Chondrocyte (in vitro differentiated cells): Measurements from ENCODE around the gene APAF1. TPM values are rescaled to one million over a fixed set of nuclear protein-coding genes. Genes with fewer than 3 reads are reported as not detected.
A peak's percentile ranks its signal among the peaks of the same experiment; 100 is the strongest.

Experiments used
- DNase-seq: peaks from one replicate; pipeline ENCODE4 v3.0.0; 2021; ENCODE audit warnings: mixed read lengths, low spot score
- H3K27ac Mint-ChIP-seq: one replicate; pipeline ENCODE4 v1.8.0; 2021; ENCODE audit warnings: mild to moderate bottlenecking, moderate library complexity, mixed read lengths; ENCODE audit not compliant: unreplicated experiment
- H3K27me3 Mint-ChIP-seq: 2 replicates; pipeline ENCODE4 v1.8.0; 2021; ENCODE audit warnings: low read depth, mixed read lengths
- H3K36me3 Mint-ChIP-seq: 2 replicates; pipeline ENCODE4 v1.8.0; 2021; ENCODE audit warnings: low read depth, mixed read lengths
- H3K4me1 Mint-ChIP-seq: 2 replicates; pipeline ENCODE4 v1.8.0; 2021; ENCODE audit warnings: low read depth, mild to moderate bottlenecking, mixed read lengths
- H3K4me3 Mint-ChIP-seq: one replicate; pipeline ENCODE4 v1.8.0; 2021; ENCODE audit warnings: mild to moderate bottlenecking, moderate library complexity, mixed read lengths; ENCODE audit not compliant: unreplicated experiment
- H3K9me3 Mint-ChIP-seq: 2 replicates; pipeline ENCODE4 v1.8.0; 2021; ENCODE audit warnings: low read depth, mixed read lengths
- total RNA-seq: library from RNA; stranded (reverse); gene quantifications from 3 replicates; pipeline ENCODE4 v1.2.1, GENCODE V29; 2021
- TF ChIP-seq, protein P1 (sequence below): fragments of 200-600 bp; sonication (generic); IDR thresholded peaks from 2 replicates; pipeline ENCODE4 v1.5.0; 2021; ENCODE audit warnings: antibody characterized with exemption, mild to moderate bottlenecking, moderate library complexity

APAF1 gene
- total RNA-seq, 1 donor from 2014 or later: 19.2 TPM

DNA sequence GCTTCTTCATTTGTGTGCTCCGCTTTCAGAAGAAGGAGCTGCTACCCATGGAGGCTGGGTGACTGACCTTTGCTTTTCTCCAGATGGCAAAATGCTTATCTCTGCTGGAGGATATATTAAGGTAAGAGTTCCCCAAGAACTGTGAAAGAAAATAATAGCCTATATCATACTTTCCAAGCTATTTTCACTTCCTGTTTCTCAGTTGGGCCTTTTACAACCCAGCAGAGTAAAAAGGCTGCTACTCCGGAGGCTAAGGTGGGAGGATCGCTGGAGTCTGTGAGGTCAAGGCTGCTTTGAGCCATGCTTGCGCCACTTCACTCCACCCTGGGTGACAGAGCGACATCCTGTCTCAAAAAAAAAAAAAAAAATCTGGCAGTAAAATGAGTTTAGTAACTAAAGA is 82.1 kb downstream of the APAF1 start:
- TF ChIP-seq, protein P1, sequence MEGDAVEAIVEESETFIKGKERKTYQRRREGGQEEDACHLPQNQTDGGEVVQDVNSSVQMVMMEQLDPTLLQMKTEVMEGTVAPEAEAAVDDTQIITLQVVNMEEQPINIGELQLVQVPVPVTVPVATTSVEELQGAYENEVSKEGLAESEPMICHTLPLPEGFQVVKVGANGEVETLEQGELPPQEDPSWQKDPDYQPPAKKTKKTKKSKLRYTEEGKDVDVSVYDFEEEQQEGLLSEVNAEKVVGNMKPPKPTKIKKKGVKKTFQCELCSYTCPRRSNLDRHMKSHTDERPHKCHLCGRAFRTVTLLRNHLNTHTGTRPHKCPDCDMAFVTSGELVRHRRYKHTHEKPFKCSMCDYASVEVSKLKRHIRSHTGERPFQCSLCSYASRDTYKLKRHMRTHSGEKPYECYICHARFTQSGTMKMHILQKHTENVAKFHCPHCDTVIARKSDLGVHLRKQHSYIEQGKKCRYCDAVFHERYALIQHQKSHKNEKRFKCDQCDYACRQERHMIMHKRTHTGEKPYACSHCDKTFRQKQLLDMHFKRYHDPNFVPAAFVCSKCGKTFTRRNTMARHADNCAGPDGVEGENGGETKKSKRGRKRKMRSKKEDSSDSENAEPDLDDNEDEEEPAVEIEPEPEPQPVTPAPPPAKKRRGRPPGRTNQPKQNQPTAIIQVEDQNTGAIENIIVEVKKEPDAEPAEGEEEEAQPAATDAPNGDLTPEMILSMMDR: no peak
- Mint-ChIP-seq H3K9me3 (no peaks in the 10 kb centered on the region), H3K27ac (no peak overlapping the region), H3K4me3 (no peak overlapping the region), H3K27me3 (no peaks in the 10 kb centered on the region), H3K4me1 (peaks cover 10% of the 10 kb centered on the region), H3K36me3 (peaks cover 20% of the 10 kb centered on the region)
- DNase-seq: no peak

DNA sequence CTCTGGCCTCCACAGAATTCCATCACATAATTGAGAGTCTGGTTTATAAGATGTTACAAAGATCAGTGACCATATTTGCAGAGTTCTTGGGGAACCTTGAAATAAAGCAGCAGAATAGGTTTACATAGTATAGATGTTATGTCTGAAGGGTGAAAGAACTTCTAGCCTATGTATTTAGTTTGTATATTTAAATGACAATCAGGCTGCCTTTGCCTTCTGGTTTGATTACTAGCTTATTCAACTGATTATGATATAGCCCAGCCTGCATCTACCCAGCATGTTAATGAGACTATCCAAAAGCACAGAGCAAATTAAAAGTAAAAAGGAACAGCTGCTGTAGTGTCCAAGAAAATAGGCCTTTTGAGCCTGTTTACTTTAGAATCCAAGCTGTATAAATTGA is 85.3 kb downstream of the APAF1 start:
- H3K4me3 Mint-ChIP-seq: no peak overlapping the region
- H3K27me3 Mint-ChIP-seq: no peaks in the 10 kb centered on the region
- H3K27ac Mint-ChIP-seq: no peak overlapping the region
- TF ChIP-seq, protein P1: no peak
- no peak for DNase-seq
- H3K4me1 Mint-ChIP-seq: peaks cover 9% of the 10 kb centered on the region
- peaks cover 16% of the 10 kb centered on the region for H3K36me3 Mint-ChIP-seq
- H3K9me3 Mint-ChIP-seq: no peaks in the 10 kb centered on the region

DNA sequence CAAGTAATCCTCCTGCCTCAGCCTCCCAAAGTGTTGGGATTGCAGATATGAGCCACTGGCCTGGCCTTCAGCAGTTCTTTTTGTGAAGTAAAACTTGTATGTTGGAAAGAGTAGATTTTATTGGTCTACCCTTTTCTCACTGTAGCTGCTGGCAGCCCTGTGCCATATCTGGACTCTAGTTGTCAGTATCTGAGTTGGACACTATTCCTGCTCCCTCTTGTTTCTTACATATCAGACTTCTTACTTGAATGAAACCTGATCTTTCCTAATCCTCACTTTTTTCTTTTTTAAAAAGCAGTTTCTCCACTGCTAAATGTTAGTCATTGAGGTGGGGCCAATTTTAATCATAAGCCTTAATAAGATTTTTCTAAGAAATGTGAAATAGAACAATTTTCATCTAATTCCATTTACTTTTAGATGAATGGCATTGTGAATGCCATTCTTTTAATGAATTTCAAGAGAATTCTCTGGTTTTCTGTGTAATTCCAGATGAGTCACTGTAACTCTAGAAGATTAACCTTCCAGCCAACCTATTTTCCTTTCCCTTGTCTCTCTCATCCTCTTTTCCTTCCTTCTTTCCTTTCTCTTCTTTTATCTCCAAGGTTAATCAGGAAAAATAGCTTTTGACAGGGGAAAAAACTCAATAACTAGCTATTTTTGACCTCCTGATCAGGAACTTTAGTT is 88.7 kb downstream of the APAF1 start:
- no peak for DNase-seq
- no peaks in the 10 kb centered on the region for H3K9me3 Mint-ChIP-seq

DNA sequence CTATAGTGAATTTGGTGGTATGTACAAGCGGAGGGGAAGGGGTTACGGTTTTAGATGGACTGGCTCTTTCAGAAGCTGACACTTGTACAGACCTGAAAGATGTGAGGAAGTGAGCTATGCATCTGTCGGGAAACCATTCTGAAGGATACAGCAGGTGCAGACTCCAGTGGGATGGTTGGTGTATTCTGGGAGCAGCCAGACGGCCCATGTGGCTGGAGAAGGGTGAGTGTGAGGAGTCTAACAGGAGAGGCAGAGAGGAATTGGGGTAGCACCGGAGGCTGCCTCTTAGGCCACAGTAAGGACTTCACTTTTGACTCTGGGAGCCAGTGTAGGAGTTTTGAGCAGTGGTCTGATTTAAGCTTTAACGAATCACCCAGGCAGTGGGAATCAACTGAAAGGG is 90.7 kb downstream of the APAF1 start:
- Mint-ChIP-seq H3K4me1 (peaks cover 7% of the 10 kb centered on the region), H3K27me3 (no peaks in the 10 kb centered on the region), H3K9me3 (no peaks in the 10 kb centered on the region), H3K36me3 (peaks cover 17% of the 10 kb centered on the region), H3K4me3 (no peak overlapping the region), H3K27ac (no peak overlapping the region)
- TF ChIP-seq, protein P1: no peak
- DNase-seq: no peak

More for the DNA sequence above, 88.7 kb downstream of the APAF1 start:
- Mint-ChIP-seq H3K27me3 (no peaks in the 10 kb centered on the region), H3K36me3 (peaks cover 23% of the 10 kb centered on the region), H3K27ac (peak overlapping the region; percentile 37), H3K4me1 (peaks cover 7% of the 10 kb centered on the region), H3K4me3 (no peak overlapping the region)
- TF ChIP-seq, protein P1: no peak

DNA sequence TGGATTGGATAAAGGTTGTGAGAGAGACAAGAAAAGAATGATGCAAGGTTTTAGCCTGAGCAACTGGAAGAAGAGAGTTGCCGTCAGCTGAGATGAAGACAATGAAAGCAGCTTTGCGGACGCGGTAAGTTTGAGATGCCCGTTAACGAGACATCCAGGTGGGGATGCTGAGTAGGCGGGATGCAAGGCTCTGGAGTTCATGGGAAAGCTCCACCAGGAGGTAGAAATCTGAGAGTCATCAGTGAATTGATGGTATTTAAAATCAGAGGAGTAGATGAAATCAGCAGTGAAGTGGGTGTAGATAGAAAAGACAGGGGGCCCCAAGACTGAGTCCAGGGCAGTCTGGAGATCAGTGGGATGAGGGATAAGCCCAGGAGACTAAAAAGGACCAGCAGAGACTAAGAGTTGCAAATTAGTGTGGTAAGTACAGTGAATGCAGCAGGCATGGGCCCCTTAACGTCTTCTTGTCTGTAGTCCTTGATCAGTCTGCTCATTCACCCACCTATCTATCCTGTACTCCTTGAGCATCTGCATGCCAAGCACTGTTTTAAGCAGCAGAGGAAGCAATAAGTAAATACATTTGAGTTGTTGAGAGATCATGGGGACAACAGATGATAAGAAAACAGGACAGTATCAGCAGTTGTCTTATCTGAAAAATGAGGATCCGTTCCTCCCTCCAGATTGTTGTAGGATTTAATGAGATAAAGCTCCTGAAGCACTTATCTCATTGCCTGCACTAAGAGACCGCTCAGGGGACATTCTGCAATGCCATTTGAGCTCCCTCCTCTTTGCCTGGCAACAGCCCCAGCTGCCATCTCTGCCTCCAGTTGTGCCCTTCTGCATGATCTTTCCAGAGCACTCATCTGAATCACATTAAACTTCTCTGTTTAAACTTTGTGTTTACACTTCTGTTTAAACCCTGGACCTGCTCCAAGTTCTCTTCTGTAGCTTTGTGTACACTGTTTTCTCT is 91.5 kb downstream of the APAF1 start:
- TF ChIP-seq, protein P1: peak; percentile 13
- Mint-ChIP-seq H3K4me3 (no peak overlapping the region), H3K9me3 (no peaks in the 10 kb centered on the region), H3K27ac (no peak overlapping the region), H3K36me3 (peaks cover 17% of the 10 kb centered on the region), H3K27me3 (no peaks in the 10 kb centered on the region), H3K4me1 (peaks cover 10% of the 10 kb centered on the region)
- DNase-seq: no peak
